DOHH2 (cell line): Measurements from ENCODE around the gene B4GALNT4.
"Not testable (repeated sequence)": the region's sequence is repeated elsewhere in the genome, so short reads cannot be mapped to it uniquely, and the experiment has no call there.

ENCODE experiments used
- H3F3A ChIP-seq: fragments of 200-600 bp; sonication (generic), shearing (Covaris generic); 2 replicates; pipeline ENCODE4 v1.6.0; 2016; ENCODE audit warnings: antibody characterized with exemption, mild to moderate bottlenecking; ENCODE audit not compliant: control insufficient read depth, insufficient read depth
- H3K27ac ChIP-seq: fragments of 200-600 bp; sonication (generic); 2 replicates; pipeline ENCODE4 v1.5.1; 2014; ENCODE audit warnings: low read depth, mild to moderate bottlenecking, low read length, moderate library complexity
- H3K27me3 ChIP-seq: fragments of 200-600 bp; sonication (generic); 2 replicates; pipeline ENCODE4 v1.6.1; 2014; ENCODE audit warnings: mild to moderate bottlenecking, low read length, mixed read lengths; ENCODE audit not compliant: control insufficient read depth
- H3K36me3 ChIP-seq: fragments of 200-600 bp; sonication (generic); 2 replicates; pipeline ENCODE4 v1.6.1; 2014; ENCODE audit warnings: mild to moderate bottlenecking, low read length, moderate library complexity, mixed read lengths; ENCODE audit not compliant: control insufficient read depth
- H3K4me1 ChIP-seq: fragments of 200-600 bp; sonication (generic); 2 replicates; pipeline ENCODE4 v1.6.1; 2014; ENCODE audit warnings: mild to moderate bottlenecking, low read length, mixed read lengths; ENCODE audit not compliant: control insufficient read depth
- H3K4me2 ChIP-seq: fragments of 200-600 bp; sonication (generic); 2 replicates; pipeline ENCODE4 v1.6.0; 2014; ENCODE audit warnings: mild to moderate bottlenecking, low read length, moderate library complexity
- H3K4me3 ChIP-seq: fragments of 200-600 bp; sonication (generic); 2 replicates; pipeline ENCODE4 v1.5.1; 2014; ENCODE audit warnings: mild to moderate bottlenecking, low read length, mixed read lengths
- H3K79me2 ChIP-seq: fragments of 200-600 bp; sonication (generic); 2 replicates; pipeline ENCODE4 v1.6.1; 2014; ENCODE audit warnings: mild to moderate bottlenecking, low read length, mixed read lengths; ENCODE audit not compliant: control insufficient read depth
- H3K9me2 ChIP-seq: fragments of 200-600 bp; sonication (generic); replicated peaks from 2 replicates; pipeline ENCODE4 v1.6.1; 2014; ENCODE audit warnings: mild to moderate bottlenecking, low read length, mixed read lengths; ENCODE audit not compliant: control insufficient read depth
- H3K9me3 ChIP-seq: fragments of 200-600 bp; sonication (generic); 2 replicates; pipeline ENCODE4 v1.6.1; 2014; ENCODE audit warnings: antibody characterized with exemption, low read length, mixed read lengths; ENCODE audit not compliant: control insufficient read depth, insufficient read depth
- H4K20me1 ChIP-seq: fragments of 200-600 bp; sonication (generic); 2 replicates; pipeline ENCODE4 v1.6.0; 2014; ENCODE audit warnings: low read depth, mild to moderate bottlenecking, antibody characterized with exemption, low read length, moderate library complexity; ENCODE audit not compliant: control insufficient read depth, insufficient read depth
- EZH2phosphoT487 ChIP-seq: fragments of 200-600 bp; sonication (generic); IDR thresholded peaks from 2 replicates; pipeline ENCODE4 v1.6.1; 2017; ENCODE audit warnings: borderline replicate concordance, mild to moderate bottlenecking, antibody characterized with exemption, low read length, moderate library complexity, mixed read lengths
- TF ChIP-seq, protein P1 (sequence below): fragments of 200-600 bp; sonication (generic); IDR thresholded peaks from one replicate; pipeline ENCODE4 v1.5.1; 2014; ENCODE audit warnings: antibody characterized with exemption, mild to moderate bottlenecking, low read depth, low read length; ENCODE audit not compliant: poor library complexity, severe bottlenecking

B4GALNT4 gene

DNA sequence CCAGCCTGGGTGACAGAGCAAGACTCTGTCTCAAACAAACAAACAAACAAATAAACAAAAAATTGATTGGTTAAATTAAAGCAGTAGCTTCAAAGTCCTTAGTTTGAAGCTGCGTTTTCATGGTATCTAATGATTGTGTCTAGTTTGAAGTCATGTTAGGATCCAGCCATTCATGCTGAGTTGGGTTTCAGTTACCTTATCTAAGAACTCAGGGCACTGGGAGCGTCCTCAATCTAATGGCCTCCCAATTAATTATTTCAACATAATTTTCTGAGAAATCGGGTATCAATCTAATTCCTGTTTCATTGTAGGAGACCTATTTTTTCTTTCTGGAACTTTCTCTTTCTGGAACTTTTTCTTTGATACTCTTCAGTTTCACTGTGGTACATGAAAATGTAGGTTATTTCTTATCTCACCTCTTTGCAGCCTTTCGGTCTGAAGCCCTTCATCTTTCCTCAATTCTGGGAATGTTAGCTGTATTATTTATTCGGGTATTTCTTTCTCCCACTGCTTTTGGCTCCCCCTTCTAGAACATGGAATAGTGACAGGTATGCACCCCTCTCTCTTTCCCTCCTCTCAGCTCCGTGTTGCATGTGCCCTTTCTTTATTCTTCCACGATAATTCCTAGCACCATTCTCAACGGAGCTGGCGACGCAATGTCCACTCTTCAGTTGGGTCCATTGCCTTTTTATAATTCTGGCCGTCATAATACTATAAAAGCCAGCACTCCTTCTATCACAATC is 24.3 kb upstream of the B4GALNT4 start:
- Histone ChIP-seq H3K27ac (no peak overlapping the region), H4K20me1 (no peaks in the 10 kb centered on the region), H3F3A (peaks cover 7% of the 10 kb centered on the region), H3K4me3 (no peak overlapping the region), H3K36me3 (no peaks in the 10 kb centered on the region), H3K79me2 (no peaks in the 10 kb centered on the region), H3K4me2 (no peak overlapping the region), H3K9me3 (no peaks in the 10 kb centered on the region), H3K27me3 (peaks cover 4% of the 10 kb centered on the region; the same call in 1 of the 2 replicates), H3K4me1 (peaks cover 21% of the 10 kb centered on the region), H3K9me2 (no peaks in the 10 kb centered on the region)
- TF ChIP-seq, protein P1, sequence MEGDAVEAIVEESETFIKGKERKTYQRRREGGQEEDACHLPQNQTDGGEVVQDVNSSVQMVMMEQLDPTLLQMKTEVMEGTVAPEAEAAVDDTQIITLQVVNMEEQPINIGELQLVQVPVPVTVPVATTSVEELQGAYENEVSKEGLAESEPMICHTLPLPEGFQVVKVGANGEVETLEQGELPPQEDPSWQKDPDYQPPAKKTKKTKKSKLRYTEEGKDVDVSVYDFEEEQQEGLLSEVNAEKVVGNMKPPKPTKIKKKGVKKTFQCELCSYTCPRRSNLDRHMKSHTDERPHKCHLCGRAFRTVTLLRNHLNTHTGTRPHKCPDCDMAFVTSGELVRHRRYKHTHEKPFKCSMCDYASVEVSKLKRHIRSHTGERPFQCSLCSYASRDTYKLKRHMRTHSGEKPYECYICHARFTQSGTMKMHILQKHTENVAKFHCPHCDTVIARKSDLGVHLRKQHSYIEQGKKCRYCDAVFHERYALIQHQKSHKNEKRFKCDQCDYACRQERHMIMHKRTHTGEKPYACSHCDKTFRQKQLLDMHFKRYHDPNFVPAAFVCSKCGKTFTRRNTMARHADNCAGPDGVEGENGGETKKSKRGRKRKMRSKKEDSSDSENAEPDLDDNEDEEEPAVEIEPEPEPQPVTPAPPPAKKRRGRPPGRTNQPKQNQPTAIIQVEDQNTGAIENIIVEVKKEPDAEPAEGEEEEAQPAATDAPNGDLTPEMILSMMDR: no peak
- no peak for TF ChIP-seq EZH2phosphoT487

DNA sequence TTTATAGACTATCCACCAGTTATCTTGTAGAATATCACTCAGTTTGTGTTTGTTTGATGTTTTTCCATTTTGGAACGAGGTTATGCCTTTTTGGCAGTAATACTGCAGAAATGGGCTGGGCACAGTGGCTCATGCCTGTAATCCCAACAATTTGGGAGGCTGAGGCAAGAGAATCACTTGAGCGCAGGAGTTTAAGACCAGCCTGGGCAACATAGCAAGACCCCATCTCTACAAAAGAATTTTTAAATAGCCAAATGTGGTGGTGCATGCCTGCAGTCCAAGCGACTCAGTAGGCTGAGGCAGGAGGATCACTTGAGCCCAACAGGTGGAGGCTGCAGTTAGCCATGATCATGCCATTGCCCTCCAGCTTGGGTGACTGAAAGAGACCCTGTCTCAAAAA is 22.8 kb upstream of the B4GALNT4 start:
- Histone ChIP-seq H3K9me3 (no peaks in the 10 kb centered on the region), H3K27me3 (peaks cover 8% of the 10 kb centered on the region; the same call in 1 of the 2 replicates), H3K27ac (no peak overlapping the region), H3K4me3 (no peak overlapping the region), H3K4me1 (peaks cover 12% of the 10 kb centered on the region), H3K36me3 (no peaks in the 10 kb centered on the region), H3K9me2 (no peaks in the 10 kb centered on the region), H4K20me1 (no peaks in the 10 kb centered on the region), H3F3A (peaks cover 7% of the 10 kb centered on the region), H3K4me2 (no peak overlapping the region), H3K79me2 (no peaks in the 10 kb centered on the region)
- no peak for TF ChIP-seq EZH2phosphoT487
- TF ChIP-seq, protein P1: no peak

- not testable (repeated sequence) for H3F3A ChIP-seq, H3K27me3 ChIP-seq, H3K9me3 ChIP-seq, H4K20me1 ChIP-seq, H3K4me3 ChIP-seq, H3K4me2 ChIP-seq, H3K9me2 ChIP-seq, H3K27ac ChIP-seq, H3K79me2 ChIP-seq, H3K4me1 ChIP-seq, H3K36me3 ChIP-seq
Measured at GRCh38 chr11:349270-349954, 19.9 kb upstream of the B4GALNT4 start.

DNA sequence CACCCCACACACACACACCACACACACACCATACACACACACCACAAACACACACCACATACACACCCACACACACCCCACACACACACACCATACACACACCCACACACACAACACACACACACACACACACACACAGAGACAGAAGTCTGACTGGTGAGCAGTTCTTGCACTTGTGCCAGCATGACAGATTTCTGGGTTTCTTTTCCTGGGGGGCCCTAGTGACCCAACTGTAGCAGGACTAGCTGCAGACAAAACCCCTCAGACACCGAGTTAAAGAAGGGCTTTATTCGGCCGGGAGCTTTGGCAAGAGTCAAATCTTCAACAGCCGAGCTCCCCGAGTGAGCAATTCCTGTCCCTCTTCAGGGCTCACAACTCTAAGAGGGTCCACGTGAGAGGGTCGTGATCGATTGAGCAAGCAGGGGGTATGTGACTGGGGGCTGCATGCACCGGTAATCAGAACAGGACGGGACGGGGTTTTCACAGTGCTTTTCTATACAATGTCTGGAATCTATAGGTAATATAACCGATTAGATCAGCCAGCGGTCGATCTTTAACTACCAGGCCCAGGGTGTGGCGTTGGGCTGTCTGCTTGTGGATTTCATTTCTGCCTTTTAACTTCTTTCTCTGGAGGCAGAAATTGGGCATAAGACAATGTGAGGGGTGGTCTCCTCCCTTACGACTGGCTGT is 19.1 kb upstream of the B4GALNT4 start:
- not testable (repeated sequence) for H3K9me3 ChIP-seq, H3K27me3 ChIP-seq, H3K9me2 ChIP-seq, H3K79me2 ChIP-seq, H3K36me3 ChIP-seq, H4K20me1 ChIP-seq, H3K27ac ChIP-seq, H3K4me3 ChIP-seq
- H3K4me2 ChIP-seq: peak overlapping the region; percentile 12; the same call in 1 of the 2 replicates
- peaks cover 10% of the 10 kb centered on the region for H3F3A ChIP-seq
- peaks cover 16% of the 10 kb centered on the region for H3K4me1 ChIP-seq
